ENCODE measurements around the gene TMEM134.
A peak's percentile ranks its signal among the peaks of the same experiment; 100 is the strongest.

Gene TMEM134

DNA sequence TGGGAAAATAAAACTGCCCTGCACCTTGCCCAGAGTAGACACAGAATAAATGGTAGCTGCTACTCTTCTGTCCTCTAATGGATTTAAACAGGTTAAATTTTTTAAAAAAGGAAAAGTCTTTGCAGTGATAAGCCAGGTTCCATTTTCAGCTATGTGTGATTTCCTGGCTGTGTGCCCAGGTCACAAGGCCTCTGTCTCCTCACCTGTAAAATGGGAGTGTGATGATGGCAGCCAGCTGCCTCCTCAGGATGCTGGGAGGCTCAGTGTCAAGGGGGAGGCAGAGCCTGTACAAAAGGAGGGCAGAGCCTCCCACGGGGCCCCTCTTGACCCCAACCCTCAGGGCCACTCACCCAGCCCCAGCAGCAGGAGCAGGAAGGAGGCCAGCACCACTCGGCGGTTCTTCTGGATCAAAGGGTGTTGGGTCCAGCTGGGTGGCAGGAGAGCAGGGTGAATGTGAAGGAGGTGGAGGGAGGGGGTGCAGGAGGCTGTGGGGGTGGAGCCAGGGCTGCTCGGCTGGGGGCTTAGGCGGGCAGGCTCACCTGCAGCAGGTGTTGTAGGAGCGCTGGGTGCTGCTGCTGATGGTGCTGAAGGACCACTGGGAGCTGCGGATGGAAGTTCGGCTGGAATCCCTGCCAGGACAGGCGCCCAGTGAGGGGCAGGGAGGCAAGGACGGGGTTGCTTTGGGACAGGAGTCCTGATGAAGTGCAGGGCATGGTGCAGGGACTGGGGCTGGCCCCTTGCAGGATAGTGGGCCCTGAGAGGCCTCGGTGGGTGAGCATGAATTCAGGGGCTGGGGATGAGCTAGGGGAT lies 1.9 kb downstream of the TMEM134 start:
- no peak for TF ChIP-seq SIN3A (IDR thresholded peaks at IDR 0.05; ENCODE audit: borderline replicate concordance, insufficient read depth, low read length)
- no peak for TF ChIP-seq POLR2AphosphoS5 (IDR thresholded peaks at IDR 0.05; ENCODE audit: low read depth, low read length)
- TF ChIP-seq, protein P1, sequence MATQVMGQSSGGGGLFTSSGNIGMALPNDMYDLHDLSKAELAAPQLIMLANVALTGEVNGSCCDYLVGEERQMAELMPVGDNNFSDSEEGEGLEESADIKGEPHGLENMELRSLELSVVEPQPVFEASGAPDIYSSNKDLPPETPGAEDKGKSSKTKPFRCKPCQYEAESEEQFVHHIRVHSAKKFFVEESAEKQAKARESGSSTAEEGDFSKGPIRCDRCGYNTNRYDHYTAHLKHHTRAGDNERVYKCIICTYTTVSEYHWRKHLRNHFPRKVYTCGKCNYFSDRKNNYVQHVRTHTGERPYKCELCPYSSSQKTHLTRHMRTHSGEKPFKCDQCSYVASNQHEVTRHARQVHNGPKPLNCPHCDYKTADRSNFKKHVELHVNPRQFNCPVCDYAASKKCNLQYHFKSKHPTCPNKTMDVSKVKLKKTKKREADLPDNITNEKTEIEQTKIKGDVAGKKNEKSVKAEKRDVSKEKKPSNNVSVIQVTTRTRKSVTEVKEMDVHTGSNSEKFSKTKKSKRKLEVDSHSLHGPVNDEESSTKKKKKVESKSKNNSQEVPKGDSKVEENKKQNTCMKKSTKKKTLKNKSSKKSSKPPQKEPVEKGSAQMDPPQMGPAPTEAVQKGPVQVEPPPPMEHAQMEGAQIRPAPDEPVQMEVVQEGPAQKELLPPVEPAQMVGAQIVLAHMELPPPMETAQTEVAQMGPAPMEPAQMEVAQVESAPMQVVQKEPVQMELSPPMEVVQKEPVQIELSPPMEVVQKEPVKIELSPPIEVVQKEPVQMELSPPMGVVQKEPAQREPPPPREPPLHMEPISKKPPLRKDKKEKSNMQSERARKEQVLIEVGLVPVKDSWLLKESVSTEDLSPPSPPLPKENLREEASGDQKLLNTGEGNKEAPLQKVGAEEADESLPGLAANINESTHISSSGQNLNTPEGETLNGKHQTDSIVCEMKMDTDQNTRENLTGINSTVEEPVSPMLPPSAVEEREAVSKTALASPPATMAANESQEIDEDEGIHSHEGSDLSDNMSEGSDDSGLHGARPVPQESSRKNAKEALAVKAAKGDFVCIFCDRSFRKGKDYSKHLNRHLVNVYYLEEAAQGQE (IDR thresholded peaks at IDR 0.05; ENCODE audit: insufficient read depth in 1 of 2, low read depth in 2 of 2, low read length in 2 of 2): no peak
- no peak for TF ChIP-seq TAF1 (IDR thresholded peaks at IDR 0.05; ENCODE audit: borderline replicate concordance, insufficient read depth, low read length)
- TF ChIP-seq FOXP2 (optimal IDR thresholded peaks at IDR 0.05; ENCODE audit: borderline replicate concordance, extremely low read depth, extremely low read length, insufficient read depth): no peak

DNA sequence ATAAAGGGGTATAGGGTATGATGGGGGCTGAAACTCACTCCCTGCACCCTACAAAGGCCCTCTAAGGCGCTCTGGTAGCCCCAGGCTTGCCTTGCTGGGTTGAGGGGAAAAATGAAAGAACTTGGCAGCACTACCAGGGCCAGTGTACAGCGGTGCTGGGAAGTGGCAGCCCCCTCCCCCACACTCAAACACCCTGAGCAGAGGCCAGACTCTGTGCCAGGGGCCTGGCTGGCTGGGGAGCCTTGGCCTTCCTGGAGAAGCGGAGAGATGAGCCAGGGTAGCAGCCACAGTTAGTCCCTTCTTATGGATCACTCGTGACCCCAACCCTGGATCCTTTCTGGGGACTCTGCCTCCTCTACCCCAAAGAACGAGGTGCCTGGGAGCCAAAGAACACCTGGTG lies 2.7 kb downstream of the TMEM134 start:
- TF ChIP-seq SIN3A (IDR thresholded peaks at IDR 0.05; ENCODE audit: borderline replicate concordance, insufficient read depth, low read length) (no peak), FOXP2 (optimal IDR thresholded peaks at IDR 0.05; ENCODE audit: borderline replicate concordance, extremely low read depth, extremely low read length, insufficient read depth) (no peak), POLR2AphosphoS5 (IDR thresholded peaks at IDR 0.05; ENCODE audit: low read depth, low read length) (no peak), TAF1 (IDR thresholded peaks at IDR 0.05; ENCODE audit: borderline replicate concordance, insufficient read depth, low read length) (no peak)
- TF ChIP-seq, protein P1 (IDR thresholded peaks at IDR 0.05; ENCODE audit: insufficient read depth in 1 of 2, low read depth in 2 of 2, low read length in 2 of 2): no peak

DNA sequence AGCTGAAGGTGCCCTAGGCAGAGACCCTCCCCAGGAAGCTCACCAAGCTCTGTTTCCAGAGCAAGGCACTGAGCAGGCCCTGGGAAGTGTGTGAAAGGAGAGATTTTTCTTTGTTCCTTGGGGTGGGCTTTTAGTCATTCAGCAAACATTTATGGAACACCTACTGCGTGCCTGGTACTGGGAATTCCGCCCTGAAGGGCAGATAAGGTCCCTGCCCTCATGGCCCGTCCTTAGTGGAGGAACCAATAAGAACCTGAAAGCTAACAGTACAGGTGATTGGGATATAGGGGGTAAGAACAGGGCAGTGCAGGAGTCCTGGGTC lies 3.9 kb downstream of the TMEM134 start:
- TF ChIP-seq TAF1 (IDR thresholded peaks at IDR 0.05; ENCODE audit: borderline replicate concordance, insufficient read depth, low read length) (no peak), SIN3A (IDR thresholded peaks at IDR 0.05; ENCODE audit: borderline replicate concordance, insufficient read depth, low read length) (no peak), POLR2AphosphoS5 (IDR thresholded peaks at IDR 0.05; ENCODE audit: low read depth, low read length) (no peak), FOXP2 (optimal IDR thresholded peaks at IDR 0.05; ENCODE audit: borderline replicate concordance, extremely low read depth, extremely low read length, insufficient read depth) (no peak)
- TF ChIP-seq, protein P1 (IDR thresholded peaks at IDR 0.05; ENCODE audit: insufficient read depth in 1 of 2, low read depth in 2 of 2, low read length in 2 of 2): no peak

DNA sequence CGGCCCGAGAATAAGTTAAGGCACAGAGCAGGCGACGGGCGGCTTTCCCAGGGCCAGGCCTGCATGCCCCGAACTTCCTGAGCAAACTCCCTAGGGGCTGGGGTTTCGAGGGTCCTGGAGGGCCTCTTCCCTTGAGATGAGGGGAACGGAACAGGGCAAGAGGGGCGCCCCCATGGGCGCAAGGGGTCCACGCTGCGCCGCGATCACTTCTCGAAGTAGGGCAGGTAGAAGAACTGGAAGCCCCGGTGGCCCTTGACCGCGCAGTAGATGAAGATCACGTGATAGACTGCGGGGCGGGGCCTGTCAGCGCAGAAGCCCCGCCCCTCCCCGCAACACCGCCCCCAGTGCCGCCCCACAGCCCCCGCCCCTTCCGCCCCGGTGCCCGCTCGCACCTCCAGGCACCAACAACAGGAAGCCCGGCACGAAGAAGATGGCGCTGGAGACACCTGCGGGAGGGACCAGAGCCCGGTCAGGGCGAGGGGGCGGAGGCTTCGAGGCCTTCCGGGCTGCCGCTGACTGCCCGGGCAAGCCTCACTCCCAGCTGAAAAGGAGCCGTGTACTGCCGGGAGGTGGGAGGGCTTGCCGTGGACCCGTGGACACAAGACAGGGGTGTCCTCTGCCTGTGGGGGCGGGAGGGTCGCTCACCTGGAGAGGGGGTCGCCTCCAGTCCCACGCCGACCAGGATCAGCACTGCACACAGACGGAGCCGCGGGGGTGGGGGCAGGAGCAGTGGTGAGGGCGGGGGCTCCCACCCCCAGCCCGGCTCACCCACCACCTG lies 4.5 kb downstream of the TMEM134 start:
- TF ChIP-seq POLR2AphosphoS5 (IDR thresholded peaks at IDR 0.05; ENCODE audit: low read depth, low read length): peak; percentile 78
- TF ChIP-seq, protein P1 (IDR thresholded peaks at IDR 0.05; ENCODE audit: insufficient read depth in 1 of 2, low read depth in 2 of 2, low read length in 2 of 2): no peak
- 0 out of 2 replicates have a peak, but pooled peaks have one; percentile 36 for TF ChIP-seq TAF1 (IDR thresholded peaks at IDR 0.05; ENCODE audit: borderline replicate concordance, insufficient read depth, low read length)
